HG03066 (cell line): ENCODE measurements around the gene WWC1.
"Not testable (repeated sequence)": the region's sequence is repeated elsewhere in the genome, so short reads cannot be mapped to it uniquely, and the experiment has no call there.

Experiments used
- ATAC-seq: cut with Tn5 transposase; IDR thresholded peaks from one replicate; pipeline ENCODE4 v1.9.1; 2021; ENCODE audit warnings: low read depth; ENCODE audit not compliant: unreplicated experiment

Gene WWC1

GRCh38 chr5:168328814-168329213 lies 37.4 kb downstream of the WWC1 start:
- no peak for ATAC-seq

GRCh38 chr5:168329302-168329701 lies 37.9 kb downstream of the WWC1 start:
- no peak for ATAC-seq

DNA sequence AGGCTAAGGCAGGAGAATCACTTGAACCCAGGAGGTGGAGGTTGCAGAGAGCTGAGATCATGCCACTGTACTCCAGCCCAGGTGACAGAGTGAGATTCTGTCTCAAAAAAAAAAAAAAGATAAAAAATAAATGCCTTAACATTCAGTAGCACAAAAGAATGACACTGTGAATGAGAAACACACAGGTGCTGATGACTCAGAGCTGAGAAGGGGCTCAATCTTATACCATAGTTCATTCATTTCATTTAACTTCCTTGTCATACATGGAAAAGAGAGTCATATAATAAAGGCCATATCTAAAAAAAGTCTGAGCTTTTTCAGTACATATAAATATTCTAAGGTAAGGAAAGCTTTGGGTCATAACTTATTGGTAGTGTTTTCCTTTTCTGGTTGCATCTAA lies 40.6 kb downstream of the WWC1 start:
- no peak for ATAC-seq

GRCh38 chr5:168334280-168334679 lies 42.8 kb downstream of the WWC1 start:
- no peak for ATAC-seq

DNA sequence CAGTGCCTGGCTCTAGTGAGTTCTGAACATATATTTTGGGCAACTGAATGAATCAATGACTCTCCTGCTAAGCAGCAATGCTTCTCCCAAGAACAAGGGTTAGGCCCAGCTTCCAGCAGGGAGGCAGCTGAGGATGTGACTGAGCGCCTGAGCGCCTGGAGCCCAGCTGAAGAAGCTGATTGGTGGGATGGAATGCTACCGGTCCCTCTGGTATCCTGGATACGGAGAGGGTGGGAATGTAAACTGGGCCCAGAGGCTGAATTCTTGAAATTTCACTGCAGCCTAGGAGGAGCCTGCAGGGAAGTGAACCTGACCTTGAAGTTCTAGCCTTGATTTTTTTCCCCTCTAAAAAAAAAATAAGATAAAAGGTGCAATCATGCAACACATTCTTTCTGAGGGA lies 43.2 kb downstream of the WWC1 start:
- no peak for ATAC-seq

GRCh38 chr5:168337361-168337760 lies 45.9 kb downstream of the WWC1 start:
- no peak for ATAC-seq

GRCh38 chr5:168339109-168339771 lies 47.8 kb downstream of the WWC1 start:
- ATAC-seq: no peak

GRCh38 chr5:168339772-168340140 lies 48.3 kb downstream of the WWC1 start:
- not testable (repeated sequence) for ATAC-seq

DNA sequence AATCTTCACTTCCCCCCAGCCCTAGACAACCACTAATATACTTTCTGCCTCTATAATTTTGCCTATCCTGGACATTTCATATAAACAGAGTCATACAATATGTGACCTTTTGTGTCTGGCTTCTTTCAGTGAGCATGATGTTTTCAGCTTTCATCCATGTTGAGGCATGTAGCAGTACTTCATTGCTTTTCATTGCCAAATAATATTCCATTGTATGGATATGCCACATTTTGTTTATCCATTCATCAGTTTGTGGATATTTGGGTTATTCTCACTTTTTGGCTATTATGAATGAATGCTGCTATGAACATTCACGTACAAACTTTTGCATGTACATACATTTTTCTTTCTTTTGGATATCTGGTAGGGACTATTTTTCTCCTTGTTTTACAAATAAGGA lies 49.0 kb downstream of the WWC1 start:
- no peak for ATAC-seq

DNA sequence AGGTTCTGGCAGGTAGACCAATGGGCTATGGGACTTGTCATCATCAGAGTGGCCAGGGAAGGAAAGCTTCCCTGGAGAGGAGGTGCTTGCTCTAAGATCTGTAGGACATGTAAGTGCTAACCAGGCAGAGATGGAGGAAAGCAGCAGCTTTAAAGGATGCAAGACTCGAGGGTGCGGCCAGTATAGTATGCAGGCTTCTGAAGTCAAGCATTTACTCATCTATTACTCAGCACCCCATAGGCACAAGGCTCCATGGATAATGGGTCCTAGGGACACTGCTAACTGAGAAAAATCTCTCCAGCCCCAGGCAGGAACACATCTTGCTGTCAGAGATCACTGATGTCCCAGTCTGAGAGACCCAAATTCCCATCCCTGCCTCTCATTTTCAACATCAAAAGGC lies 49.7 kb downstream of the WWC1 start:
- ATAC-seq: no peak

GRCh38 chr5:168342151-168342825 lies 50.8 kb downstream of the WWC1 start:
- no peak for ATAC-seq

DNA sequence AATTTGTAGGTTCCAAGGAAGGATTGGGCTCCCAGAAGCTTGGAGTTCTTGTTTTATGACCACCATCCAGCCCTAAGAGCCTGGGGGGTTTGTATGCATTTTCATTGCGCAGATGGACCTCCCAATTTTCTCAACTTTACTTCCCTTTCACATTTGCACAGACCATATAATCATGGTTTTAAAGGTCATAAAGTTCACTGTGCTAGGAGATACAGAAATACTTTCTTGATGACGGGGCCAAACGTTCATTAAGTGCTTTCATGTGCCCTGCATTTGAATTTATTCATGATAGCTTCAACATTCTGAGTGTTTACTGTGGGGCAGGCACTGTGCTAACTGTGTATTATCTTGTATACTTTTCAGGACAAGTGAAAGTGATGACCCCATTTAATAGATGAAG lies 51.5 kb downstream of the WWC1 start:
- ATAC-seq: no peak

- ATAC-seq: no peak
Observed at GRCh38 chr5:168346417-168346816, 55.0 kb downstream of the WWC1 start.

DNA sequence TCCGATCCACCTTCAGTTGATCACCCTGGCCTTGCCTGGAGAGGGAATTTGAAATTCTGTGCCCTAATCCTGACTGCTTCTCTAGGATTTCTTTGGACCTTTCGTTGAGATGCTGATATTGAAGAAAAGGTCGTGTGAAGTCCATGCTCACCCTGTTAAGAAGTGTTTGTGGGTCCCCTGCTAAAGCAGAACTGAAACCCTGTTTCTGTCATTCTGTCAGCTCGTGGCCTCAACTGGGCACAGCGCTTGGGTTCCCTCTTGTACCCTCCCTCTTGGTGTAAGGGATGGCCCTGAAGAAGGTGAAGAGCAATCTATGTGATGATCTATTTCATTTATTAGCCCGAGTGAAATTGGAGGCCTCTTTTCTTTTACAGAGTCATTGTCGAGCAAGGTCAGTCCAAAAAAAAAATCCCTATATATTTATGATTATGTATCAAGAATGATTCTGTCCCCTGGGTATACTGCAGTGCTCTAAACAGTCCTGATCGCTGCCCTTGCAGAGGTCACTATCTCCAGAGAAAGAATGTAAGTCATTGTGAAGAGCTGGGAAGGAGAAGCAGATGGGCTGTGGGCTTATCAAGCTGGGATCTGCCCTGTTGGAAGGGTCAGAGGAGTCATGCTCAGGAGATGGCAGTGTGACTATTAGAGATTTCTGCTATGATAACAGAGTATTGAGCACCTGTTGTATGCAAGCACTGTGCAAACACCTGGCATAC lies 56.1 kb downstream of the WWC1 start:
- ATAC-seq: no peak

DNA sequence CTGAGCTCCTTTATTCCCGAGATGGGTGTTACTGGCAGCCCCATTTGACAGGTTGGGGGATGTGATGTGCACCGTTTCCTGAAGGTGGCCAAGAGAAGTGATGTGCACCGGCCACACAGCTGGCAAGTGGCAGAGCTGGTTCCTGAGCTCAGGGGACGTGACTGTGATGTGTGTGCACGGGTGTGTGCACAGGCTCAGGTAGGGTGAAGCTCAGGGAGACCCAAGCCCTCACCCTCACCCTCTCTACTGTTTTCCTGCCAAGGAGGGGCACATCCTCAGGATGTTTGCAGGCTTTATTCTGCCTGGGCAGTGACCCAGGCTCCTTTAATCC lies 56.6 kb downstream of the WWC1 start:
- no peak for ATAC-seq

- no peak for ATAC-seq
Observed at GRCh38 chr5:168350315-168350714, 58.9 kb downstream of the WWC1 start.

GRCh38 chr5:168353216-168353957 lies 61.9 kb downstream of the WWC1 start:
- no peak for ATAC-seq

- ATAC-seq: no peak
Observed at GRCh38 chr5:168354397-168354796, 63.0 kb downstream of the WWC1 start.

DNA sequence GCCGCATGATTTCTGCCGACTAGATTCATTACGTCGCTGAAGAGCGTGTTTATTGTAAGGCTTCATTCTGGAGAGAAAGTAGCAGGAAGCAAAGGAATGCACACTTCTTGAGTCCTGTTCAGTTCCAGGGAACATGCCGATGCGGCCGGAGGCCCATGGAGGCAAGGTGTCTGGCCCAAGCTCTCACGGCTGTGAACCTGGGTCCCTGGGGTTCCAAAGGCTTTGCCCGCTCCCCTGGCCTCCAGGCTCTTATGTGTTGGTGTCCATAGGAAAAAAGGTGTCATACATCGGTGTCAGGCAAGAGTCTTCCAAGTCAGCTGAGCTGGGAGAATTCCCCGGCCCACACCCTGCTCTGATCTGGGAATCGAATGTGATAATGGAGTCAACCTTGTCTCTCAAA lies 64.7 kb downstream of the WWC1 start:
- no peak for ATAC-seq

DNA sequence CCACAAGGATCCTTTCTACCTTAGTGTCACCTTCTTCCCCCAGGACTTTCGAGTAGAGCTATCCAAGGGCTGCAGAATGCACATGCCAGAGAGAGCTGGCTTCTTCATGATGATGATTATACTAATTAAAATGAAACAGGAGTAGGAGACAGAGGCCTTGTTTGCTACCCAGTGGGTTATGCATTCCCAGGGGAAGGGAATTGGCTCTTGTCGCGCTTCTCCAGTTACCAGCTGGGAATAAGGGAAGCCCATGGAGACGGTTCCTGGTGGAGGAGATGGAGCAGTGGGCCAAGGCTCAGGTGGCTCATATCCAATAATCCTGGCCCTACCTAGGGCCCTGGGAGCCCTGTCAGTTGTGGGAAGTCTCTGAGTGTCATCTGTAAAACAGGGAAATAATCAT lies 65.1 kb downstream of the WWC1 start:
- ATAC-seq: no peak

GRCh38 chr5:168357876-168358275 lies 66.4 kb downstream of the WWC1 start:
- ATAC-seq: no peak
